SU-DHL-6 (cell line): Measurements from ENCODE around the gene CMSS1.

Experiments
- H2AFZ ChIP-seq: fragments of 200-600 bp; sonication (generic); 2 replicates; pipeline ENCODE4 v1.6.1; 2014; ENCODE audit warnings: low read depth, mild to moderate bottlenecking, moderate library complexity, mixed read lengths, antibody characterized with exemption, low read length; ENCODE audit not compliant: severe bottlenecking
- H3F3A ChIP-seq: fragments of 200-600 bp; shearing (Covaris generic); 2 replicates; pipeline ENCODE4 v1.6.0; 2016; ENCODE audit warnings: antibody characterized with exemption, mild to moderate bottlenecking; ENCODE audit not compliant: insufficient read depth
- H3K27ac ChIP-seq: fragments of 200-600 bp; sonication (generic); 2 replicates; pipeline ENCODE4 v1.5.1; 2016; ENCODE audit warnings: low read depth, mild to moderate bottlenecking, low read length, moderate library complexity, mixed read lengths
- H3K27me3 ChIP-seq: fragments of 200-600 bp; sonication (generic), shearing (Covaris generic); 2 replicates; pipeline ENCODE4 v1.6.0; 2014; ENCODE audit warnings: mild to moderate bottlenecking, low read length
- H3K36me3 ChIP-seq: fragments of 200-600 bp; sonication (generic); 2 replicates; pipeline ENCODE4 v1.6.1; 2014; ENCODE audit warnings: mild to moderate bottlenecking, low read length, mixed read lengths
- H3K4me2 ChIP-seq: fragments of 300-600, 200-600 bp; shearing (Covaris generic), sonication (generic); 2 replicates; pipeline ENCODE4 v1.6.0; 2014; ENCODE audit warnings: low read length, low read depth, mild to moderate bottlenecking; ENCODE audit not compliant: poor library complexity, severe bottlenecking
- H3K4me3 ChIP-seq: fragments of 200-600 bp; sonication (generic); 2 replicates; pipeline ENCODE4 v1.5.1; 2014; ENCODE audit warnings: antibody characterized with exemption, low read length, mild to moderate bottlenecking, mixed read lengths; ENCODE audit not compliant: insufficient read depth, poor library complexity, severe bottlenecking
- H3K79me2 ChIP-seq: fragments of 200-600 bp; sonication (generic); 2 replicates; pipeline ENCODE4 v1.6.1; 2014; ENCODE audit warnings: mild to moderate bottlenecking, low read length, moderate library complexity; ENCODE audit not compliant: insufficient read depth
- H3K9ac ChIP-seq: fragments of 200-600 bp; sonication (generic); 2 replicates; pipeline ENCODE4 v1.7.0; 2014; ENCODE audit warnings: mild to moderate bottlenecking, low read length
- H3K9me2 ChIP-seq: fragments of 200-600 bp; sonication (generic); replicated peaks from 2 replicates; pipeline ENCODE4 v1.6.1; 2014; ENCODE audit warnings: low read length; ENCODE audit not compliant: insufficient read depth
- H3K9me3 ChIP-seq: fragments of 200-600 bp; sonication (generic); 2 replicates; pipeline ENCODE4 v1.6.1; 2014; ENCODE audit warnings: low read length, mixed read lengths; ENCODE audit not compliant: insufficient read depth
- H4K20me1 ChIP-seq: fragments of 200-600 bp; sonication (generic); 2 replicates; pipeline ENCODE4 v1.6.1; 2014; ENCODE audit warnings: low read depth, mild to moderate bottlenecking, antibody characterized with exemption, low read length, moderate library complexity, mixed read lengths
- CTCF ChIP-seq: fragments of 200-600 bp; sonication (generic); IDR thresholded peaks from one replicate; pipeline ENCODE4 v1.5.1; 2017; ENCODE audit warnings: antibody characterized with exemption, mild to moderate bottlenecking, low read length, moderate library complexity; ENCODE audit not compliant: insufficient read depth, poor library complexity, severe bottlenecking
- EZH2phosphoT487 ChIP-seq: fragments of 200-600 bp; sonication (generic), shearing (Covaris generic); conservative IDR thresholded peaks from 2 replicates; pipeline ENCODE4 v1.6.1; 2018; ENCODE audit warnings: mild to moderate bottlenecking, antibody characterized with exemption, low read length, moderate library complexity, mixed read lengths

CMSS1 gene

GRCh38 chr3:100083209-100083608 lies 265.5 kb downstream of the CMSS1 start:
- H3K9ac ChIP-seq: no peak overlapping the region
- TF ChIP-seq EZH2phosphoT487 (no peak), CTCF (no peak)

GRCh38 chr3:100084100-100084806 lies 266.6 kb downstream of the CMSS1 start:
- Histone ChIP-seq H3K4me2 (no peak overlapping the region), H3K27ac (no peak overlapping the region), H2AFZ (no peak overlapping the region), H3K79me2 (no peaks in the 10 kb centered on the region), H3K9me3 (no peaks in the 10 kb centered on the region), H3K4me3 (no peak overlapping the region), H3K9me2 (no peaks in the 10 kb centered on the region), H4K20me1 (no peaks in the 10 kb centered on the region), H3F3A (no peaks in the 10 kb centered on the region), H3K27me3 (no peaks in the 10 kb centered on the region), H3K9ac (no peak overlapping the region), H3K36me3 (no peaks in the 10 kb centered on the region)
- TF ChIP-seq CTCF: no peak
- no peak for TF ChIP-seq EZH2phosphoT487

More at GRCh38 chr3:100083209-100083608, 265.5 kb downstream of the CMSS1 start:
- Histone ChIP-seq H3K9me2 (no peaks in the 10 kb centered on the region), H3K27ac (no peak overlapping the region), H3F3A (no peaks in the 10 kb centered on the region), H3K79me2 (no peaks in the 10 kb centered on the region), H2AFZ (no peak overlapping the region), H3K9me3 (no peaks in the 10 kb centered on the region), H3K36me3 (no peaks in the 10 kb centered on the region), H3K27me3 (no peaks in the 10 kb centered on the region), H3K4me3 (no peak overlapping the region), H4K20me1 (no peaks in the 10 kb centered on the region), H3K4me2 (no peak overlapping the region)

DNA sequence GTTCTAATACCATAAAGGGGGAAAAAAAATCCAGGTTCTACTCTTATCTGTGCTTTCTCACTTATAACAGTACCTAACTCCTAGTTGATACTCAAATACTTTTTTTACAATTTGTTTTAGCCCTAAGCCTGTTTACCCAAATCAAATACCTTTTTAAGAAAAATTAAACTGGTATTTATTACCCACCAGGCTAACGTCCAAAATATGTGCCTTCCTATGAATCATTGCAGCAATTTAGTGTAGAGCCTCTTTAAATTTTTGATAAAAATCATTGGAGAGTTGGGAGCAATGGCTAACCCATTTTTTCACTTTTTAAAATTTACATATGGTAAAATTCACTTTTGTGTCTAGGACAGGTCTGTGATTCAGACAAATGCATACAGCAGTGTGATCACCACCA lies 268.7 kb downstream of the CMSS1 start:
- Histone ChIP-seq H3K9me2 (no peaks in the 10 kb centered on the region), H4K20me1 (no peaks in the 10 kb centered on the region), H2AFZ (no peak overlapping the region), H3K9me3 (no peaks in the 10 kb centered on the region), H3K27ac (no peak overlapping the region), H3K79me2 (no peaks in the 10 kb centered on the region), H3K9ac (no peak overlapping the region), H3K36me3 (no peaks in the 10 kb centered on the region), H3K4me3 (no peak overlapping the region), H3F3A (no peaks in the 10 kb centered on the region), H3K4me2 (no peak overlapping the region), H3K27me3 (no peaks in the 10 kb centered on the region)
- TF ChIP-seq CTCF: no peak
- no peak for TF ChIP-seq EZH2phosphoT487
